ENCODE data around the gene HOXA3. TPM values are rescaled to one million over a fixed set of nuclear protein-coding genes. Genes with fewer than 3 reads are reported as not detected.
A peak's percentile ranks its signal among the peaks of the same experiment; 100 is the strongest.

The HOXA3 gene
- total and polyA plus RNA-seq, 2 of the 8 experiments (the other 6 are each of a cell fraction or from before 2014, with no cell fraction given) = not detected

- Histone ChIP-seq H3K27me3 (replicated peaks in 1 of 4; ENCODE audit: control insufficient read depth in 3 of 4, extremely low read depth in 1 of 4, insufficient read depth in 3 of 4, low read length in 3 of 4) (peaks cover 99 to 100% (median 99%) of the 10 kb centered on the region in 4 experiments), H3K27ac (ENCODE audit: low read depth, low read length) (no peak overlapping the region), H4K91ac (replicated peaks; ENCODE audit: insufficient read length, low read length) (no peak overlapping the region), H3K9me3 (ENCODE audit: insufficient read depth in 2 of 2, low read depth in 1 of 2, low read length in 1 of 2) (peaks cover 0 to 10% of the 10 kb centered on the region in 2 experiments; a peak in 1 of 4 replicates), H2AFZ (ENCODE audit: low read length) (no peak overlapping the region), H3K18ac (ENCODE audit: extremely low read depth, low read length) (no peak overlapping the region), H2AK5ac (ENCODE audit: low read depth, low read length) (no peak overlapping the region), H4K8ac (ENCODE audit: extremely low read depth, insufficient read depth, low read length) (0 out of 2 replicates have a peak overlapping the region, but pooled peaks have one; percentile 45), H4K5ac (ENCODE audit: insufficient read length, low read depth, low read length) (no peak overlapping the region), H4K20me1 (replicated peaks in 1 of 2; ENCODE audit: control insufficient read depth in 1 of 2, insufficient read depth in 2 of 2, low read length in 2 of 2) (peaks cover 29 to 52% of the 10 kb centered on the region in 2 experiments), H2BK120ac (replicated peaks; ENCODE audit: low read depth, low read length) (no peak overlapping the region), H3K9ac (replicated peaks in 1 of 4; ENCODE audit: extremely low read depth in 1 of 4, low read depth in 3 of 4, low read length in 3 of 4) (no peak overlapping the region), H3K79me2 (ENCODE audit: control insufficient read depth in 1 of 2, insufficient read depth in 2 of 2, low read length in 2 of 2) (no peaks in the 10 kb centered on the region), H3K36me3 (ENCODE audit: control insufficient read depth in 2 of 4, insufficient read depth in 4 of 4, low read length in 3 of 4) (peaks cover 0 to 24% (median 0%) of the 10 kb centered on the region in 4 experiments; a peak in 1 of 8 replicates), H3K4me1 (replicated peaks in 1 of 4; ENCODE audit: control insufficient read depth in 3 of 4, insufficient read depth in 4 of 4, low read length in 3 of 4) (peaks cover 0 to 2% (median 0%) of the 10 kb centered on the region in 4 experiments; a peak in 3 of 7 replicates), H3K79me1 (ENCODE audit: low read depth, low read length) (no peaks in the 10 kb centered on the region), H3K4me3 (ENCODE audit: extremely low read depth in 1 of 4, insufficient read depth in 2 of 4, low read depth in 3 of 4, low read length in 4 of 4) (peak overlapping the region; percentile 11 to 54 (median 26); a peak in 5 of 8 replicates), H3K4ac (replicated peaks; ENCODE audit: insufficient read length, low read depth, low read length) (no peak overlapping the region), H3K4me2 (ENCODE audit: insufficient read depth in 1 of 2, low read depth in 2 of 2, low read length in 2 of 2) (peak overlapping the region; percentile 40 to 59), H3K14ac (ENCODE audit: insufficient read length) (no peak overlapping the region), H3K56ac (replicated peaks; ENCODE audit: insufficient read length, low read depth, low read length) (no peak overlapping the region), H2BK15ac (ENCODE audit: low read length) (no peak overlapping the region), H3K23ac (ENCODE audit: insufficient read length) (no peak overlapping the region), H2BK5ac (ENCODE audit: low read depth, low read length) (no peak overlapping the region), H2BK12ac (ENCODE audit: low read depth, low read length) (no peak overlapping the region), H3K23me2 (ENCODE audit: low read depth, low read length) (peaks cover 2% of the 10 kb centered on the region; the same call in 1 of the 2 replicates), H2BK20ac (ENCODE audit: low read length) (no peak overlapping the region)
- peak in 1 of 2 experiments; percentile 68 for DNase-seq (ENCODE audit: low read depth in 1 of 2, low spot score in 2 of 2)
- CTCF ChIA-PET (ENCODE audit: partially characterized antibody) = interaction anchor here (0.7 to 4.2 kb wide), 12 partner anchors 8 to 473 kb away, joined by 3 to 33 read pairs (median 5); partner anchors contain the start of gene HOXA5
- FAIRE-seq = no peak
- POLR2A ChIA-PET (ENCODE audit: partially characterized antibody) = no interaction called here
- WGBS, 2 experiments (ENCODE audit: extremely low coverage in 1 of 2, insufficient coverage in 1 of 2, insufficient read length in 1 of 2, insufficient replicate concordance in 2 of 2, low coverage in 1 of 2, low lambda C conversion rate in 2 of 2, missing lambda C conversion rate in 1 of 2) = 12% methylated on average over 52 of the region's 63 CpGs; no CpG with 5 or more reads in 1 of the 2 experiments
- TF ChIP-seq POLR2AphosphoS5 (IDR thresholded peaks at IDR 0.05; ENCODE audit: low read depth, low read length) = no peak
- no peak for TF ChIP-seq PHF8 (conservative IDR thresholded peaks at IDR 0.05; ENCODE audit: low read depth, low read length)
- TF ChIP-seq EZH2 (IDR thresholded peaks at IDR 0.05; ENCODE audit: low read depth, low read length, severe bottlenecking) = peak; percentile 82
- TF ChIP-seq SRF (IDR thresholded peaks at IDR 0.05; ENCODE audit: low read depth, low read length) = no peak
- TF ChIP-seq, protein P1, sequence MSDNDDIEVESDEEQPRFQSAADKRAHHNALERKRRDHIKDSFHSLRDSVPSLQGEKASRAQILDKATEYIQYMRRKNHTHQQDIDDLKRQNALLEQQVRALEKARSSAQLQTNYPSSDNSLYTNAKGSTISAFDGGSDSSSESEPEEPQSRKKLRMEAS (IDR thresholded peaks at IDR 0.05) = peak; percentile 60
- no peak for TF ChIP-seq SP4 (IDR thresholded peaks at IDR 0.05; ENCODE audit: low read length)
- no peak for TF ChIP-seq SP2 (IDR thresholded peaks at IDR 0.05; ENCODE audit: low read length)
- no peak for TF ChIP-seq TBP (IDR thresholded peaks at IDR 0.05; ENCODE audit: low read depth, low read length)
- TF ChIP-seq, protein P2, sequence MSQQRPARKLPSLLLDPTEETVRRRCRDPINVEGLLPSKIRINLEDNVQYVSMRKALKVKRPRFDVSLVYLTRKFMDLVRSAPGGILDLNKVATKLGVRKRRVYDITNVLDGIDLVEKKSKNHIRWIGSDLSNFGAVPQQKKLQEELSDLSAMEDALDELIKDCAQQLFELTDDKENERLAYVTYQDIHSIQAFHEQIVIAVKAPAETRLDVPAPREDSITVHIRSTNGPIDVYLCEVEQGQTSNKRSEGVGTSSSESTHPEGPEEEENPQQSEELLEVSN (IDR thresholded peaks at IDR 0.05) = peak; percentile 22; the same call in 1 of the 2 replicates
- TF ChIP-seq BRCA1 (IDR thresholded peaks at IDR 0.05; ENCODE audit: low read depth, low read length) = no peak
- peak; percentile 95 for TF ChIP-seq RNF2 (IDR thresholded peaks at IDR 0.05; ENCODE audit: borderline replicate concordance, low read depth, low read length, missing control alignments, poor library complexity, severe bottlenecking)
Measured at GRCh38 chr7:27155816-27156507, 3.6 kb upstream of the HOXA3 start.
